GM21447 (cell line): ENCODE results near the gene LINC01488.

Experiments used
- ATAC-seq: cut with Tn5 transposase; IDR thresholded peaks from one replicate; pipeline ENCODE4 v1.9.1; 2021; ENCODE audit not compliant: unreplicated experiment

Gene LINC01488

GRCh38 chr11:69475141-69475865 lies 6.2 kb upstream of the LINC01488 start:
- ATAC-seq = no peak

DNA sequence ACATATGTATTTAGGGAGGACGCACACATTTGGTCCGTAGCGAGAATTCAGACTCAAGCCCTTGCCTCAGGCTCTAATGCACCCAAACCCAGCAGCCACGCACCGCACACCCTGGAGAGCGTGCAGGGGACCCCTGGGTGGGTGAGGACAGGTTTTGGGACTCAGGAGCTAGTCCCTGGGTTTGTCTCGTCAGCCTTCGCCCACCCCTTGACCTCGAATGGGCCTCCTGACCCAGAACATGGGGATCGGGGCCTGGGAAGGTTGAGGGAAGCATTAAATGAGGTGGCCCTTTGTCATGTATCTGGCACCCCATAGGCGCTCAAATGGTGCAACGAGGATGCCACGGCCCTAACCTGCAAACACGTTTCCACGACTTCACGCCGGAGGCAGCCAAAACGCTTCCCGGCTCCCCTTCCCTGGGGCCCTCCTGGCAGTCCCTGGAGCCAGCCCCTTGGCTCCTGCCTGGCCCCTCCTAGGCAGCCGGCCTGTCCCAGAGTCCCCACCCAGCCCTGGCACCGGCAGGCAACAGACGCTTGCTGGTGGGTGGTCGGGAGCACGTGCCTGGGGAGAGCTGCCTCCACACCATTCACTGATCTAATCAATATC lies 5.5 kb upstream of the LINC01488 start:
- ATAC-seq = no peak

DNA sequence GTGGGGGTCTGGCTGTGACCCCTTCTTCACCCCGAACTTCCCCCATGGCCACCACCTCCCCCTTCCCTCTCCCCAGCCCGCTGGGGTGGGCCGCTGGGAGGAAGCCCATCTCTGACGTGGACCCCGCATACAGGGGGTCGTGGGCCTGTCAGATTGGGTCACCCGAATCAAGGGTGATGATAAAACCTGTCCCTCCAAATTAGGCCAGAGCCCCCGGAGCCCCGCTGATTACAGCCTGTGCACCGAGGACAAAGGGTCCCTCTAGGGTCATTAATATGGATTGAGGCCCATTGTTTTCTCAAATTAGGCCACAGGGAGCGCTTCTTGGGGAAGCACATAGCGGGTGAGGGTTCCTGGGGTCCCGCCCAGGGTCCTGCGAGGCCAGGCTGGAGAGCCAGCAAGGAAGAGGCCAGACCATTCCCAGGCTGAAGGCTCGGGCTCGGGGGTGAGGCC lies 4.9 kb upstream of the LINC01488 start:
- ATAC-seq = no peak

DNA sequence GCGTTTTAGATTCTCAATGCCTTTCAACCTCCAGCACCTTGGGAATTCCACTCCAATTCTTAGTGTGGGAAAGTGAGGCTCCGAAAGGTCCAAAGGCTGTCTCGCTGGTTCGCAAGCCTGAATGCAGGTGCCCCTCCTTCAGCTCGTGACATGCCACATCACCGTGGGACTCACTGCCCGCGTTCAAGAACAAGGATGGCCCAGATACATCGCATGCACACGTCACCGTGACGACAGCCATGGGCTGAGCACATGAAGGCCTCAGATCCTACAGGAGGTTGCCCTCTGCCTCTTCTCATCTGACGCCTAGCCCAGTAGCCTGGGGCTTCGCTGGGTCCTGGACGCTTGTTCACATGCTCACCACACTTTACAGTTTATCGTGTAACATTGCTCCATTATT lies 4.4 kb upstream of the LINC01488 start:
- ATAC-seq = no peak

DNA sequence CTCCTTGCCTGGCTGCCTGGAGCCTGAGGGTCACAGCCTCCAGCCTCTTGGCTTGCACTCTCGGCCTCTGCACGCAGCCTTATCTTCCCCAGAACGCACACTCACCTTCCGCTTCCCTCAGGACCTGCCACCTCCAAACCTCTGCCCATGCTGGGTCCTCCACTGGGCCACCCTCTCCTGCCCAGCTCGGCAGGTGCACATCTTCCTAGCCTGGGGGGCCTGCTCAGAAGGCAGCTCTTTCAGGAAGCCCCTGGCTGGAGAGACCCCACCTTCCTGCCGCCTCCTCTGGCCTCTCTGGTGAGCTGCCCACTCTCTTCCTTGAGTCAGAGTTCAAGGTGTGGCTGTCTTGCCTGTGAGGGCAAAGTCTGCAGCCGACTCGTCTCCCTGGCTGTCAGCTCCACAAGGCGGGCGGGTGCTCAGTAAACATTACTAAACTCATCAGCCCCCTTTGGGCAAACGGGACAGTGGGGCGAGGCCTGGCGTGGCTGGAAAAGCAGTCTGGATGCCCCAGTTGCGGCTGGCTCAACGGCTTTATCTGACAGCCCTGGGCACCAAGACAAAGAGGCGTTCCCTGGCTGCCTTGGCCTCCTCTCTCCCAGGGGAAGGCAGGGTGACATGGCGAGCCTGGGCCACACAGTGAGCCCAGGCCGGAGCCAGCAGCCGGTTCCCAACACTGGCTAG lies 1.7 kb upstream of the LINC01488 start:
- ATAC-seq = no peak

DNA sequence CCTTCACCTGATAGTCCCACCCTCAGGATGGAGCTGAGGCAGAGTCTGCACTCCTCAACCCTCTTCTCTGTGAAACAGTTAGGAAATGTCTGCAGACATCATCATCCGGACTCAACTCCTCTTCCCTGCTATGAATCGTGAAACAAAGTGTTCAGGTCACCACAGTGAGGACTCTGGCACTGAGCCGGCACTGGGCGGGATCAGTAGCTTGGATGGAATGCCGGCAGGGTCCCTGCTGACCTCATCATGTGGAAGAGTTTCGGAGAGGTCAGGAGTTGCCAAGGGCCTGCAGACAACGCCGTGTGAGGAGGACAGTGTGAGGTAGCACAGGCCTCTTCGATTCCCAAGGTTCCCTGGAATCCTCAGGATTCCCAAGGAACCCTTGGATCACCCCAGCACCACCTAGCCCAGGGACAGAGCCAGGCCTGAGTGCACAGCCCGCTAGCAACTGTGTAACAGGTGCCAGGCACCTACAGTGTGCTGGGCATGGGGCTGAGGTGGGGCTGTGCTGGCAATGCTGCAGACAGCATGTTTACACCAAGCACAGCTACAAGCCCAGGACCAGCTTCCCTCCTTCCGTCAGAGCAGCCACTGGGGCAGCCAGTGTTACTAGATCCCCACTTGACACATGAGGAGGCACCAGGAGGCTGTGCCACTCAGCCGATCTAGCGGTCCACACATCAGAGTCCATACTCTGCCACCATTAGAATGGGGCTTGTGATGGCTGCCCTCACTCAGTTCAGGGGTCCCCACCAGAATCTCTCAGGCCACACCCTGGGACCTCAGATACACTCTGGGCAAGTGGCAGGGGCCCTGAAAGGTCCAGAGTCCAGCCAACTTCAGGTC lies 693 bp upstream of the LINC01488 start:
- no peak for ATAC-seq

DNA sequence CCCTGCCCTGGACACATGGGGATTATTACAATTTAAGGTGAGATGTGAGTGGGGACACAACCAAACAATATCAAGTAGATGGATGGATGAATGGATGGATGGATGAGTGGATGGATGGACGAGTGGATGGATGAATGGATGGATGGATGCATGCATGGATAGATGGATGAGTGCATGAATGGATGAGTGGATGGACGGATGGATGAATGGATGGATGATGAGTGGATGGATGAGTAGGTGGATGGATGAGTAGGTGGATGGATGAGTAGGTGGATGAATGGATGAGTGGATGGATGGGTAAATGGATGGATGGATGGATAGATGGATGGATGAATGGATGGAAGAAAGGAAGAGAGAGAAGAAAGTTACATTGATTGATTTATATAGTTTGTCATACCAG lies 859 bp downstream of the LINC01488 start:
- no peak for ATAC-seq

DNA sequence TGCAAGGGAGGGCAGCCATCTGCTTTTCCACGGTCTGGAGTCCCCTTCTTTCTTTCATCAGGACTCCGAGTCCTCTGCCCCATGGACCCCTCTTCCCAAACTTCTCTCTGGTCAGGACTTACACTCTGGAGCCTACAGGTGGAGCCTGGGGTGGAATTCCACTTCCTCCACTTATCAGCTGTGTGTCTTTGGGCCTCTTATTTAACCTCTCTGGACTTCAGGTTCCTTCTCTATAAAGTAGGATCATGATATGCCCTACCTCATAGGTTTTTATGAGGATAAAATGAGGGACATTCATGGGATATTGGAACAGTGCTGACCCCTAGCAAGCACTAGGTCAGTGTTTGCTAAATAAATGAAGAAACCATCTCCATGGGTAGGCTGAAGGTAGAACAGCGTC lies 1.7 kb downstream of the LINC01488 start:
- no peak for ATAC-seq

- ATAC-seq = no peak
Observed at GRCh38 chr11:69483691-69484426, 2.4 kb downstream of the LINC01488 start.

GRCh38 chr11:69484427-69485259 lies 3.2 kb downstream of the LINC01488 start:
- no peak for ATAC-seq

- ATAC-seq = no peak
Observed at GRCh38 chr11:69485337-69486041, 4.0 kb downstream of the LINC01488 start.

GRCh38 chr11:69486056-69486772 lies 4.8 kb downstream of the LINC01488 start:
- ATAC-seq = no peak

- no peak for ATAC-seq
Observed at GRCh38 chr11:69486773-69487291, 5.4 kb downstream of the LINC01488 start.

DNA sequence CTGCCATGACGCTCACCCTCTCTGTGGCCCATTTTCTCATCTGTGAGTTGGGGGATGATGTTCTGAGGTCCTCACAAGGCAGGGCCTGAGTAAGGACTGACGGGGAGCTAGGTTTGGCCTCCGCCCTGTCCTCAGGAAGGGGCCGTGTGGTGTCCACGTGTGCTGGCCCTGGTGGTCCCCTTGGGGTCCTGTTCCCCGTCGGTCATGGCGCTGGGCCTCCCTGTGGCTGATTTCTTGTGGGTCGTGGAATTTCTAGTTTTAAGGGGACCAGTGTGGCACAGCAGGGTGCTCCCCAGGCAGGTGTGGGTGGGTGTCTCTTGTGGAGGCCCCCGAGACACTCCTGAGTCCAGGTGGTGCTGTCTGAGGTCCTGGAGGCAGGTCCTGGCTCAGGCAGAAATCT lies 5.9 kb downstream of the LINC01488 start:
- no peak for ATAC-seq

DNA sequence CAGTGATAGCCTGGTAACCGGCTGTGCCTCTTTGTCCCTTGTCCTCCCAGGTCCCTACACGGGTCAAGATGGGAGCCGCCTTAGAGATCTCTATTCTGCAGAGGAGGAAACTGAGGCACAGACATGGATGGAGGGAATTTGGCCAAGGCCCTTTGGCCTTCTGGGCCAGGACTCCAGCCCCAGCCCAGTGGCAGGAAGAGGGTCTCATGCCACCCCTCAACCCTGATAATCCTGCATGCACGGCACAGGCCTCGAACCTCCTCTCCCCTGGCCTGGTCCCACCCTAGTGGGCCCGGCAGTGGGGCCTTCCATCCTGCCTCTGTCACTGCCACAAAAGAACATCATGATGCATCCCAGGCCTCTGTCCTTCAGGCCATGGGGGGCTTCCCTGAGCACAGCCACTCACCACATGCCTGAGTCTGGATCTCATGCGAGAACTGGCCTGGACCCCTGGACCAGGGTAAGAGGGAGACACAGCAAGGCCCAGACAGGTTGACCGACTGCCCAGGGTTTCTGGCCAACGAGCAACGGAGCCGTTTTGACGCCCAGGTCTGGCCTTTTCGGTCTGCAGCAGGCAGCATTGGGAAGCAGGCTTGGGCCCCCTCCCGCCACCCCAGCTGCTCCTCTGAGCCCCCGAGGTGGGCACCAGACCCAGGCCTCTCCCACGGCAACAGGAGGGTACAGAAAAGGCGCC lies 6.5 kb downstream of the LINC01488 start:
- no peak for ATAC-seq

- ATAC-seq = no peak
Observed at GRCh38 chr11:69488543-69488940, 7.1 kb downstream of the LINC01488 start.

- no peak for ATAC-seq
Observed at GRCh38 chr11:69489031-69489745, 7.7 kb downstream of the LINC01488 start.
